ENCODE measurements around the gene ARHGAP24. TPM values are rescaled to one million over a fixed set of nuclear protein-coding genes. Genes with fewer than 3 reads are reported as not detected.

The ARHGAP24 gene
- polyA plus RNA-seq, 1 of the 3 experiments (the other 2 are of a cell fraction): 1.4 TPM

DNA sequence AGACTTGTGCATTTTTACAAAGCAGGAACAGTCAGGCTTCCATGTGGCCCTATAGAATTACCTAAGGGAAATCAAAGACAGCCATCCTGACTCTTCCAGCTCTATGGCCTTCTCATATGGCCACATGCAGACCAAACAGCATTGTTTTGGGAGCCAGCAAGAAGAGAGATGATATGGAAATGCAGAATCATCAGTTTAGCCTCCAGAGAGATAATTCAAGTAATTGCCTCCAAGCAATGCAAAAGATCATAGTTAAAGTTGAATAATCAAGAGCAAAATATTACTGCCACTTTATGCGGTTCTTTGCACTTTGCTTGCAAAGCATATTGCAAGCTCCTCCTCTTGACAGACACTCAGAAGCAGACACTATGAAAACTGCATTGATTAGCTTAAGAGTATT, 207.4 kb downstream of the ARHGAP24 start:
- no peaks in the 10 kb centered on the region for H3K27me3 ChIP-seq (ENCODE audit: insufficient read depth)
- POLR2A ChIA-PET: no interaction called here
- no peaks in the 10 kb centered on the region for H3K36me3 ChIP-seq (replicated peaks in 1 of 2; ENCODE audit: control insufficient read depth in 1 of 2, insufficient read depth in 2 of 2, low read length in 1 of 2)
- H3K4me1 ChIP-seq (ENCODE audit: control insufficient read depth in 1 of 2, insufficient read depth in 2 of 2, low read depth in 1 of 2, low read length in 1 of 2): no peaks in the 10 kb centered on the region
- CTCF ChIA-PET: no interaction called here
- no peaks in the 10 kb centered on the region for H3K9me2 ChIP-seq
- no peak overlapping the region for H3K4me3 ChIP-seq (ENCODE audit: low read depth in 2 of 2, low read length in 1 of 2)
- TF ChIP-seq TAF1 (IDR thresholded peaks at IDR 0.05; ENCODE audit: borderline replicate concordance, low read depth, low read length) (no peak), RCOR1 (IDR thresholded peaks at IDR 0.05; ENCODE audit: low read length) (no peak), EP300 (IDR thresholded peaks at IDR 0.05; ENCODE audit: borderline replicate concordance in 1 of 2, low read depth in 1 of 2, low read length in 1 of 2) (no peak), GABPA (IDR thresholded peaks at IDR 0.05; ENCODE audit: low read depth) (no peak), MEF2A (IDR thresholded peaks at IDR 0.05; ENCODE audit: borderline replicate concordance, low read depth) (no peak), RFX5 (IDR thresholded peaks at IDR 0.05; ENCODE audit: low read length) (no peak)
- TF ChIP-seq, protein P1, sequence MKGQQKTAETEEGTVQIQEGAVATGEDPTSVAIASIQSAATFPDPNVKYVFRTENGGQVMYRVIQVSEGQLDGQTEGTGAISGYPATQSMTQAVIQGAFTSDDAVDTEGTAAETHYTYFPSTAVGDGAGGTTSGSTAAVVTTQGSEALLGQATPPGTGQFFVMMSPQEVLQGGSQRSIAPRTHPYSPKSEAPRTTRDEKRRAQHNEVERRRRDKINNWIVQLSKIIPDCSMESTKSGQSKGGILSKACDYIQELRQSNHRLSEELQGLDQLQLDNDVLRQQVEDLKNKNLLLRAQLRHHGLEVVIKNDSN (IDR thresholded peaks at IDR 0.05; ENCODE audit: borderline replicate concordance, low read depth): no peak
- TF ChIP-seq, protein P2, sequence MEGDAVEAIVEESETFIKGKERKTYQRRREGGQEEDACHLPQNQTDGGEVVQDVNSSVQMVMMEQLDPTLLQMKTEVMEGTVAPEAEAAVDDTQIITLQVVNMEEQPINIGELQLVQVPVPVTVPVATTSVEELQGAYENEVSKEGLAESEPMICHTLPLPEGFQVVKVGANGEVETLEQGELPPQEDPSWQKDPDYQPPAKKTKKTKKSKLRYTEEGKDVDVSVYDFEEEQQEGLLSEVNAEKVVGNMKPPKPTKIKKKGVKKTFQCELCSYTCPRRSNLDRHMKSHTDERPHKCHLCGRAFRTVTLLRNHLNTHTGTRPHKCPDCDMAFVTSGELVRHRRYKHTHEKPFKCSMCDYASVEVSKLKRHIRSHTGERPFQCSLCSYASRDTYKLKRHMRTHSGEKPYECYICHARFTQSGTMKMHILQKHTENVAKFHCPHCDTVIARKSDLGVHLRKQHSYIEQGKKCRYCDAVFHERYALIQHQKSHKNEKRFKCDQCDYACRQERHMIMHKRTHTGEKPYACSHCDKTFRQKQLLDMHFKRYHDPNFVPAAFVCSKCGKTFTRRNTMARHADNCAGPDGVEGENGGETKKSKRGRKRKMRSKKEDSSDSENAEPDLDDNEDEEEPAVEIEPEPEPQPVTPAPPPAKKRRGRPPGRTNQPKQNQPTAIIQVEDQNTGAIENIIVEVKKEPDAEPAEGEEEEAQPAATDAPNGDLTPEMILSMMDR (IDR thresholded peaks at IDR 0.05): no peak
- TF ChIP-seq, protein P3, sequence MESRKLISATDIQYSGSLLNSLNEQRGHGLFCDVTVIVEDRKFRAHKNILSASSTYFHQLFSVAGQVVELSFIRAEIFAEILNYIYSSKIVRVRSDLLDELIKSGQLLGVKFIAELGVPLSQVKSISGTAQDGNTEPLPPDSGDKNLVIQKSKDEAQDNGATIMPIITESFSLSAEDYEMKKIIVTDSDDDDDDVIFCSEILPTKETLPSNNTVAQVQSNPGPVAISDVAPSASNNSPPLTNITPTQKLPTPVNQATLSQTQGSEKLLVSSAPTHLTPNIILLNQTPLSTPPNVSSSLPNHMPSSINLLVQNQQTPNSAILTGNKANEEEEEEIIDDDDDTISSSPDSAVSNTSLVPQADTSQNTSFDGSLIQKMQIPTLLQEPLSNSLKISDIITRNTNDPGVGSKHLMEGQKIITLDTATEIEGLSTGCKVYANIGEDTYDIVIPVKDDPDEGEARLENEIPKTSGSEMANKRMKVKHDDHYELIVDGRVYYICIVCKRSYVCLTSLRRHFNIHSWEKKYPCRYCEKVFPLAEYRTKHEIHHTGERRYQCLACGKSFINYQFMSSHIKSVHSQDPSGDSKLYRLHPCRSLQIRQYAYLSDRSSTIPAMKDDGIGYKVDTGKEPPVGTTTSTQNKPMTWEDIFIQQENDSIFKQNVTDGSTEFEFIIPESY (IDR thresholded peaks at IDR 0.05; ENCODE audit: borderline replicate concordance, low read depth): no peak
- H2AFZ ChIP-seq (ENCODE audit: low read depth): no peak overlapping the region
- no peaks in the 10 kb centered on the region for H3K79me2 ChIP-seq (ENCODE audit: insufficient read depth)
- no peaks in the 10 kb centered on the region for H3F3A ChIP-seq (replicated peaks; ENCODE audit: insufficient read depth)
- H3K9me3 ChIP-seq: no peaks in the 10 kb centered on the region
- 82% methylated on average over 1 of the region's 1 CpG for WGBS (ENCODE audit: low lambda C conversion rate)
- no peak overlapping the region for H3K9ac ChIP-seq
- H3K27ac ChIP-seq (ENCODE audit: low read depth in 2 of 2, low read length in 1 of 2): no peak overlapping the region
- H4K20me1 ChIP-seq (ENCODE audit: insufficient read depth): no peaks in the 10 kb centered on the region
- no peak overlapping the region for H3K4me2 ChIP-seq
- no peak for DNase-seq

DNA sequence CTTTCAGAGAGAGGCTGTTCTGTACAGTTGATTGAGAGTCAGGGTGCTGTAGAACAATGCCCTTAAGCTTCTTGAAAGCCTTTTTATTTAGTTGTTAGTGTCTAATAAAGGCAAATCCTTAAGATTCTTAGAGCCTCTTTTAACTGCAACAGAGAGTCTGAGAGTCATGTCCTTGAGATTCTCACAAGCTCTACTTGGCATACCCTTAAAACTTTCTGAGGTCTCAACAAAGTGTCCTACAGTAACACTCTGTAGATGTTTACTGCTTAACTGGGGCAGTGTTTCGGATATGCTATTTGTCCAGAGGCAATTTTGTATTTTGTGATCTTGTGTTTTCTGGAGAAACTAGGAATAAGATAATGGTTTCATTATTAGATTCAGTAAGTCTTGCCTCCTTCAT, 209.7 kb downstream of the ARHGAP24 start:
- H3K36me3 ChIP-seq (replicated peaks in 1 of 2; ENCODE audit: control insufficient read depth in 1 of 2, insufficient read depth in 2 of 2, low read length in 1 of 2): no peaks in the 10 kb centered on the region
- POLR2A ChIA-PET: no interaction called here
- CTCF ChIA-PET: interaction anchor here (1.2 kb wide), 1 partner anchor 112 kb away, joined by 3 read pairs; no protein-coding TSS in a partner anchor
- H3K9ac ChIP-seq: no peak overlapping the region
- no peaks in the 10 kb centered on the region for H3K27me3 ChIP-seq (ENCODE audit: insufficient read depth)
- no peaks in the 10 kb centered on the region for H3K9me2 ChIP-seq
- no peaks in the 10 kb centered on the region for H3F3A ChIP-seq (replicated peaks; ENCODE audit: insufficient read depth)
- H3K9me3 ChIP-seq: no peaks in the 10 kb centered on the region
- no peak for DNase-seq
- H4K20me1 ChIP-seq (ENCODE audit: insufficient read depth): no peaks in the 10 kb centered on the region
- WGBS (ENCODE audit: low lambda C conversion rate): 52% methylated on average over 1 of the region's 1 CpG
- no peak overlapping the region for H2AFZ ChIP-seq (ENCODE audit: low read depth)
- no peaks in the 10 kb centered on the region for H3K4me1 ChIP-seq (ENCODE audit: control insufficient read depth in 1 of 2, insufficient read depth in 2 of 2, low read depth in 1 of 2, low read length in 1 of 2)
- no peak overlapping the region for H3K4me3 ChIP-seq (ENCODE audit: low read depth in 2 of 2, low read length in 1 of 2)
- H3K4me2 ChIP-seq: no peak overlapping the region
- no peaks in the 10 kb centered on the region for H3K79me2 ChIP-seq (ENCODE audit: insufficient read depth)
- no peak overlapping the region for H3K27ac ChIP-seq (ENCODE audit: low read depth in 2 of 2, low read length in 1 of 2)
- TF ChIP-seq, protein P4, sequence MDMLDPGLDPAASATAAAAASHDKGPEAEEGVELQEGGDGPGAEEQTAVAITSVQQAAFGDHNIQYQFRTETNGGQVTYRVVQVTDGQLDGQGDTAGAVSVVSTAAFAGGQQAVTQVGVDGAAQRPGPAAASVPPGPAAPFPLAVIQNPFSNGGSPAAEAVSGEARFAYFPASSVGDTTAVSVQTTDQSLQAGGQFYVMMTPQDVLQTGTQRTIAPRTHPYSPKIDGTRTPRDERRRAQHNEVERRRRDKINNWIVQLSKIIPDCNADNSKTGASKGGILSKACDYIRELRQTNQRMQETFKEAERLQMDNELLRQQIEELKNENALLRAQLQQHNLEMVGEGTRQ (IDR thresholded peaks at IDR 0.05; ENCODE audit: borderline replicate concordance, low read depth, low read length): no peak
- TF ChIP-seq MXI1 (IDR thresholded peaks at IDR 0.05; ENCODE audit: low read depth, low read length) (no peak), GATA2 (CRISPR knock-in tag; IDR thresholded peaks at IDR 0.05) (no peak), GABPA (IDR thresholded peaks at IDR 0.05; ENCODE audit: low read depth) (no peak), TAF1 (IDR thresholded peaks at IDR 0.05; ENCODE audit: borderline replicate concordance, low read depth, low read length) (no peak), MEF2A (IDR thresholded peaks at IDR 0.05; ENCODE audit: borderline replicate concordance, low read depth) (no peak), RFX5 (IDR thresholded peaks at IDR 0.05; ENCODE audit: low read length) (no peak), SIN3A (IDR thresholded peaks at IDR 0.05; ENCODE audit: borderline replicate concordance, low read depth, low read length) (no peak), FOSL2 (IDR thresholded peaks at IDR 0.05; ENCODE audit: borderline replicate concordance, low read depth) (no peak), CHD2 (IDR thresholded peaks at IDR 0.05; ENCODE audit: low read length, partially characterized antibody) (no peak), FOXM1 (IDR thresholded peaks at IDR 0.05; ENCODE audit: low read depth) (no peak), ELF1 (IDR thresholded peaks at IDR 0.05) (no peak), RXRA (IDR thresholded peaks at IDR 0.05; ENCODE audit: borderline replicate concordance, low read depth) (no peak), TCF12 (IDR thresholded peaks at IDR 0.05) (no peak)
- TF ChIP-seq, protein P5, sequence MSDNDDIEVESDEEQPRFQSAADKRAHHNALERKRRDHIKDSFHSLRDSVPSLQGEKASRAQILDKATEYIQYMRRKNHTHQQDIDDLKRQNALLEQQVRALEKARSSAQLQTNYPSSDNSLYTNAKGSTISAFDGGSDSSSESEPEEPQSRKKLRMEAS (IDR thresholded peaks at IDR 0.05; ENCODE audit: low read depth): no peak
- TF ChIP-seq, protein P6, sequence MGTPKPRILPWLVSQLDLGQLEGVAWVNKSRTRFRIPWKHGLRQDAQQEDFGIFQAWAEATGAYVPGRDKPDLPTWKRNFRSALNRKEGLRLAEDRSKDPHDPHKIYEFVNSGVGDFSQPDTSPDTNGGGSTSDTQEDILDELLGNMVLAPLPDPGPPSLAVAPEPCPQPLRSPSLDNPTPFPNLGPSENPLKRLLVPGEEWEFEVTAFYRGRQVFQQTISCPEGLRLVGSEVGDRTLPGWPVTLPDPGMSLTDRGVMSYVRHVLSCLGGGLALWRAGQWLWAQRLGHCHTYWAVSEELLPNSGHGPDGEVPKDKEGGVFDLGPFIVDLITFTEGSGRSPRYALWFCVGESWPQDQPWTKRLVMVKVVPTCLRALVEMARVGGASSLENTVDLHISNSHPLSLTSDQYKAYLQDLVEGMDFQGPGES (IDR thresholded peaks at IDR 0.05; ENCODE audit: low read depth, low read length): no peak

Data from SK-N-SH (cell line).